SK-N-SH (cell line): ENCODE results near the gene PROCR. TPM values are rescaled to one million over a fixed set of nuclear protein-coding genes. Genes with fewer than 3 reads are reported as not detected.

Source experiments
- CTCF ChIA-PET: fragments of 300-600, 350-600 bp; formaldehyde crosslinking; extraction: SDS; loops from one replicate; lab custom pipeline; 2021; lab: Yijun Ruan, JAX
- POLR2A ChIA-PET: fragments of 350-600 bp; sonication (Branson Sonifier 250); formaldehyde crosslinking; extraction: SDS; loops from one replicate; lab custom pipeline; 2020; ENCODE audit warnings: antibody characterized with exemption, inconsistent platforms; lab: Yijun Ruan, JAX
- DNase-seq: peaks from one replicate; pipeline ENCODE4 v3.0.0; 2012
- H2AFZ ChIP-seq: fragments of 200-600 bp; sonication (generic); 2 replicates; pipeline ENCODE4 v1.8.1; 2016; ENCODE audit warnings: antibody characterized with exemption, mild to moderate bottlenecking, low read depth
- H3F3A ChIP-seq: fragments of 200-600 bp; sonication (generic); replicated peaks from 2 replicates; pipeline ENCODE3; 2016; ENCODE audit warnings: antibody characterized with exemption, mild to moderate bottlenecking; ENCODE audit not compliant: insufficient read depth
- H3K27ac ChIP-seq, 2 experiments: fragments of 200-500 bp in 1 of 2; fragments of 200-600 bp in 1 of 2; sonication (Bioruptor generic) in 1 of 2; sonication (generic), shearing (Covaris generic) in 1 of 2; 2 replicates each; pipeline versions ENCODE4 v1.5.1 to v1.6.1; 2014 to 2016; ENCODE audit warnings: low read depth in 2 of 2, inconsistent platforms in 1 of 2, low read length in 1 of 2, mild to moderate bottlenecking in 1 of 2, mixed read lengths in 1 of 2
- H3K27me3 ChIP-seq: fragments of 200-600 bp; sonication (generic), shearing (Covaris generic); 2 replicates; pipeline ENCODE4 v1.6.1; 2016; ENCODE audit warnings: mixed run types; ENCODE audit not compliant: insufficient read depth
- H3K36me3 ChIP-seq, 2 experiments: fragments of 200-500 bp in 1 of 2; fragments of 200-600 bp in 1 of 2; sonication (Bioruptor generic) in 1 of 2; sonication (generic) in 1 of 2; replicated peaks in 1 of 2; 2 replicates each; pipeline versions ENCODE3 to v1.5.1; 2014 to 2016; ENCODE audit warnings: low read length in 1 of 2, mild to moderate bottlenecking in 1 of 2; ENCODE audit not compliant: insufficient read depth in 2 of 2, control insufficient read depth in 1 of 2
- H3K4me1 ChIP-seq, 2 experiments: fragments of 200-500 bp in 1 of 2; fragments of 200-600 bp in 1 of 2; sonication (Bioruptor generic) in 1 of 2; sonication (generic), shearing (Covaris generic) in 1 of 2; 2 replicates each; pipeline versions ENCODE4 v1.5.1 to v1.6.1; 2014 to 2016; ENCODE audit warnings: low read depth in 1 of 2, low read length in 1 of 2, mixed run types in 1 of 2; ENCODE audit not compliant: insufficient read depth in 2 of 2, control insufficient read depth in 1 of 2
- H3K4me2 ChIP-seq: fragments of 200-600 bp; sonication (generic), shearing (Covaris generic); 2 replicates; pipeline ENCODE4 v1.6.1; 2017; ENCODE audit warnings: mixed run types
- H3K4me3 ChIP-seq, 2 experiments: fragments of 200-500 bp in 1 of 2; fragments of 200-600 bp in 1 of 2; sonication (Bioruptor generic) in 1 of 2; sonication (generic), shearing (Covaris generic) in 1 of 2; 2 replicates each; pipeline versions ENCODE4 v1.5.1 to v1.8.1; 2014 to 2016; ENCODE audit warnings: low read depth in 2 of 2, inconsistent platforms in 1 of 2, low read length in 1 of 2, mild to moderate bottlenecking in 1 of 2, mixed read lengths in 1 of 2, moderate library complexity in 1 of 2
- H3K79me2 ChIP-seq: fragments of 200-600 bp; sonication (generic); 2 replicates; pipeline ENCODE4 v1.8.1; 2017; ENCODE audit warnings: mild to moderate bottlenecking; ENCODE audit not compliant: insufficient read depth
- H3K9ac ChIP-seq: fragments of 200-600 bp; sonication (generic); 2 replicates; pipeline ENCODE4 v1.6.1; 2017; ENCODE audit warnings: mixed run types
- H3K9me2 ChIP-seq: fragments of 200-600 bp; sonication (generic); 2 replicates; pipeline ENCODE4 v1.6.1; 2017; ENCODE audit warnings: mixed run types
- H3K9me3 ChIP-seq: fragments of 200-600 bp; sonication (generic); 2 replicates; pipeline ENCODE4 v1.6.1; 2017; ENCODE audit warnings: mixed run types, mild to moderate bottlenecking, moderate library complexity
- H4K20me1 ChIP-seq: fragments of 200-600 bp; sonication (generic); 2 replicates; pipeline ENCODE4 v1.6.1; 2017; ENCODE audit warnings: mild to moderate bottlenecking, mixed run types; ENCODE audit not compliant: insufficient read depth
- EP300 ChIP-seq, 2 experiments: IDR thresholded peaks; 2 replicates each; pipeline versions ENCODE4 v1.4.0 to v1.6.1; 2012; ENCODE audit warnings: borderline replicate concordance in 1 of 2, low read depth in 1 of 2, low read length in 1 of 2
- FOSL2 ChIP-seq: IDR thresholded peaks from 2 replicates; pipeline ENCODE4 v1.4.0; 2012; ENCODE audit warnings: low read depth, mild to moderate bottlenecking, moderate library complexity, borderline replicate concordance
- FOXJ3 ChIP-seq: sonication (generic); formaldehyde crosslinking; IDR thresholded peaks from 2 replicates; pipeline ENCODE4 v1.5.1; 2020; ENCODE audit warnings: mild to moderate bottlenecking, missing genetic modification reagents
- GABPA ChIP-seq: IDR thresholded peaks from 2 replicates; pipeline ENCODE4 v1.4.0; 2012; ENCODE audit warnings: low read depth, mild to moderate bottlenecking
- JUND ChIP-seq: IDR thresholded peaks from 2 replicates; pipeline ENCODE4 v1.4.0; 2012
- MEF2A ChIP-seq: IDR thresholded peaks from 2 replicates; pipeline ENCODE4 v1.4.0; 2012; ENCODE audit warnings: low read depth, borderline replicate concordance
- NFIC ChIP-seq: IDR thresholded peaks from 2 replicates; pipeline ENCODE4 v1.4.0; 2012; ENCODE audit warnings: borderline replicate concordance
- NRF1 ChIP-seq: IDR thresholded peaks from 2 replicates; pipeline ENCODE4 v1.6.1; 2012; ENCODE audit warnings: low read depth, mild to moderate bottlenecking, low read length
- RAD21 ChIP-seq: IDR thresholded peaks from 2 replicates; pipeline ENCODE4 v1.6.1; 2012; ENCODE audit warnings: mild to moderate bottlenecking, low read length
- RXRA ChIP-seq: IDR thresholded peaks from 2 replicates; pipeline ENCODE4 v1.4.0; 2012; ENCODE audit warnings: low read depth, mild to moderate bottlenecking, borderline replicate concordance
- TAF1 ChIP-seq: IDR thresholded peaks from 2 replicates; pipeline ENCODE4 v1.6.1; 2012; ENCODE audit warnings: low read depth, mild to moderate bottlenecking, low read length, moderate library complexity, borderline replicate concordance
- TCF12 ChIP-seq: IDR thresholded peaks from 2 replicates; pipeline ENCODE4 v1.4.0; 2012
- WGBS: methylation state at CpG from one replicate; pipeline ENCODE4 v1.1.6; 2017; ENCODE audit warnings: low lambda C conversion rate; 5-methylcytosine and 5-hydroxymethylcytosine counted together
- polyA plus RNA-seq, 3 experiments: library from polyadenylated mRNA; depleted of rRNA; stranded (reverse); fragments of >200 nt; gene quantifications; 2 replicates each; pipeline ENCODE4 v1.2.3, GENCODE V29; 2012
- TF ChIP-seq, protein P1 (sequence below): IDR thresholded peaks from 2 replicates; pipeline ENCODE4 v1.4.0; 2012; ENCODE audit warnings: low read depth, borderline replicate concordance
- TF ChIP-seq, protein P2 (sequence below): IDR thresholded peaks from 2 replicates; pipeline ENCODE4 v1.4.0; 2012; ENCODE audit warnings: low read depth
- TF ChIP-seq, protein P3 (sequence below): IDR thresholded peaks from 2 replicates; pipeline ENCODE4 v1.6.1; 2012; ENCODE audit warnings: mild to moderate bottlenecking, low read depth, low read length, moderate library complexity
- TF ChIP-seq, protein P4 (sequence below): IDR thresholded peaks from 2 replicates; pipeline ENCODE4 v1.4.0; 2012; ENCODE audit warnings: low read depth, borderline replicate concordance
- TF ChIP-seq, protein P5 (sequence below): fragments of 150-350 bp; IDR thresholded peaks from 2 replicates; pipeline ENCODE4 v1.6.1; 2016; ENCODE audit warnings: mild to moderate bottlenecking, low read depth, low read length

Gene PROCR
- polyA plus RNA-seq, 1 of the 3 experiments (the other 2 are of a cell fraction): 23.5 TPM

DNA sequence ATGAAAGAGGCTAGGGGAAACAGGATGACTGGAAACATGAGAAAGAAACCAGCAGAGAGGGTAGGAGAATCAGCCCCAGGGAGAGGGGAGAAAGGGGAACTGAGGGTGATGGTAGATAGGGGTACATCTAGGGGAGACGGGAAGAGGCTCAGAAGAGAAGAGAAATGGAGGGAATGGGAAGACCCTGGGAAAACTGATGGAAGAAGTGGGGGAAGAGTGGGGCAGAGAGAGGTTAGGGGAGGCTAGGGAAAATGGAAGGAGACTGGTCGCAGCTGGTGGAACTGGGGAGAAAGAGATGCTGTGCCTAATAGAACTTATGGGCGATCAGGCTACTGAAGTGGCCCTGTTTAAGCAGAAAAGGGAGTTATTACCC, 548 bp downstream of the PROCR start:
- Histone ChIP-seq H3K9ac (peak overlapping the region; percentile 22; the same call in 1 of the 2 replicates), H4K20me1 (no peaks in the 10 kb centered on the region), H3K36me3 (no peaks in the 10 kb centered on the region), H3K4me1 (peaks cover 0 to 12% of the 10 kb centered on the region in 2 experiments; a peak in 1 of 4 replicates), H3K9me2 (no peaks in the 10 kb centered on the region), H3K4me2 (peak overlapping the region; percentile 76), H3K4me3 (peak overlapping the region; percentile 32 to 35; a peak in 3 of 4 replicates), H3K79me2 (no peaks in the 10 kb centered on the region), H2AFZ (peak overlapping the region; percentile 89), H3K27ac (peak overlapping the region in 1 of 2 experiments; percentile 58; a peak in 1 of 4 replicates), H3F3A (peaks cover 5% of the 10 kb centered on the region), H3K27me3 (no peaks in the 10 kb centered on the region), H3K9me3 (no peaks in the 10 kb centered on the region)
- TF ChIP-seq FOSL2: no peak
- TF ChIP-seq RXRA: no peak
- TF ChIP-seq TCF12: no peak
- TF ChIP-seq TAF1: no peak
- TF ChIP-seq, protein P1, sequence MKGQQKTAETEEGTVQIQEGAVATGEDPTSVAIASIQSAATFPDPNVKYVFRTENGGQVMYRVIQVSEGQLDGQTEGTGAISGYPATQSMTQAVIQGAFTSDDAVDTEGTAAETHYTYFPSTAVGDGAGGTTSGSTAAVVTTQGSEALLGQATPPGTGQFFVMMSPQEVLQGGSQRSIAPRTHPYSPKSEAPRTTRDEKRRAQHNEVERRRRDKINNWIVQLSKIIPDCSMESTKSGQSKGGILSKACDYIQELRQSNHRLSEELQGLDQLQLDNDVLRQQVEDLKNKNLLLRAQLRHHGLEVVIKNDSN: no peak
- TF ChIP-seq NRF1: no peak
- TF ChIP-seq, protein P2, sequence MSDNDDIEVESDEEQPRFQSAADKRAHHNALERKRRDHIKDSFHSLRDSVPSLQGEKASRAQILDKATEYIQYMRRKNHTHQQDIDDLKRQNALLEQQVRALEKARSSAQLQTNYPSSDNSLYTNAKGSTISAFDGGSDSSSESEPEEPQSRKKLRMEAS: no peak
- no peak for TF ChIP-seq NFIC
- TF ChIP-seq MEF2A: no peak
- TF ChIP-seq GABPA: no peak
- TF ChIP-seq, protein P3, sequence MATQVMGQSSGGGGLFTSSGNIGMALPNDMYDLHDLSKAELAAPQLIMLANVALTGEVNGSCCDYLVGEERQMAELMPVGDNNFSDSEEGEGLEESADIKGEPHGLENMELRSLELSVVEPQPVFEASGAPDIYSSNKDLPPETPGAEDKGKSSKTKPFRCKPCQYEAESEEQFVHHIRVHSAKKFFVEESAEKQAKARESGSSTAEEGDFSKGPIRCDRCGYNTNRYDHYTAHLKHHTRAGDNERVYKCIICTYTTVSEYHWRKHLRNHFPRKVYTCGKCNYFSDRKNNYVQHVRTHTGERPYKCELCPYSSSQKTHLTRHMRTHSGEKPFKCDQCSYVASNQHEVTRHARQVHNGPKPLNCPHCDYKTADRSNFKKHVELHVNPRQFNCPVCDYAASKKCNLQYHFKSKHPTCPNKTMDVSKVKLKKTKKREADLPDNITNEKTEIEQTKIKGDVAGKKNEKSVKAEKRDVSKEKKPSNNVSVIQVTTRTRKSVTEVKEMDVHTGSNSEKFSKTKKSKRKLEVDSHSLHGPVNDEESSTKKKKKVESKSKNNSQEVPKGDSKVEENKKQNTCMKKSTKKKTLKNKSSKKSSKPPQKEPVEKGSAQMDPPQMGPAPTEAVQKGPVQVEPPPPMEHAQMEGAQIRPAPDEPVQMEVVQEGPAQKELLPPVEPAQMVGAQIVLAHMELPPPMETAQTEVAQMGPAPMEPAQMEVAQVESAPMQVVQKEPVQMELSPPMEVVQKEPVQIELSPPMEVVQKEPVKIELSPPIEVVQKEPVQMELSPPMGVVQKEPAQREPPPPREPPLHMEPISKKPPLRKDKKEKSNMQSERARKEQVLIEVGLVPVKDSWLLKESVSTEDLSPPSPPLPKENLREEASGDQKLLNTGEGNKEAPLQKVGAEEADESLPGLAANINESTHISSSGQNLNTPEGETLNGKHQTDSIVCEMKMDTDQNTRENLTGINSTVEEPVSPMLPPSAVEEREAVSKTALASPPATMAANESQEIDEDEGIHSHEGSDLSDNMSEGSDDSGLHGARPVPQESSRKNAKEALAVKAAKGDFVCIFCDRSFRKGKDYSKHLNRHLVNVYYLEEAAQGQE: no peak
- TF ChIP-seq RAD21: no peak
- TF ChIP-seq EP300 (IDR thresholded peaks at IDR 0.05; ENCODE audit: borderline replicate concordance in 1 of 2, low read depth in 1 of 2, low read length in 1 of 2): no peak
- TF ChIP-seq, protein P4, sequence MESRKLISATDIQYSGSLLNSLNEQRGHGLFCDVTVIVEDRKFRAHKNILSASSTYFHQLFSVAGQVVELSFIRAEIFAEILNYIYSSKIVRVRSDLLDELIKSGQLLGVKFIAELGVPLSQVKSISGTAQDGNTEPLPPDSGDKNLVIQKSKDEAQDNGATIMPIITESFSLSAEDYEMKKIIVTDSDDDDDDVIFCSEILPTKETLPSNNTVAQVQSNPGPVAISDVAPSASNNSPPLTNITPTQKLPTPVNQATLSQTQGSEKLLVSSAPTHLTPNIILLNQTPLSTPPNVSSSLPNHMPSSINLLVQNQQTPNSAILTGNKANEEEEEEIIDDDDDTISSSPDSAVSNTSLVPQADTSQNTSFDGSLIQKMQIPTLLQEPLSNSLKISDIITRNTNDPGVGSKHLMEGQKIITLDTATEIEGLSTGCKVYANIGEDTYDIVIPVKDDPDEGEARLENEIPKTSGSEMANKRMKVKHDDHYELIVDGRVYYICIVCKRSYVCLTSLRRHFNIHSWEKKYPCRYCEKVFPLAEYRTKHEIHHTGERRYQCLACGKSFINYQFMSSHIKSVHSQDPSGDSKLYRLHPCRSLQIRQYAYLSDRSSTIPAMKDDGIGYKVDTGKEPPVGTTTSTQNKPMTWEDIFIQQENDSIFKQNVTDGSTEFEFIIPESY: no peak
- no peak for TF ChIP-seq FOXJ3 (CRISPR knock-in tag)
- TF ChIP-seq JUND: no peak
- TF ChIP-seq, protein P5, sequence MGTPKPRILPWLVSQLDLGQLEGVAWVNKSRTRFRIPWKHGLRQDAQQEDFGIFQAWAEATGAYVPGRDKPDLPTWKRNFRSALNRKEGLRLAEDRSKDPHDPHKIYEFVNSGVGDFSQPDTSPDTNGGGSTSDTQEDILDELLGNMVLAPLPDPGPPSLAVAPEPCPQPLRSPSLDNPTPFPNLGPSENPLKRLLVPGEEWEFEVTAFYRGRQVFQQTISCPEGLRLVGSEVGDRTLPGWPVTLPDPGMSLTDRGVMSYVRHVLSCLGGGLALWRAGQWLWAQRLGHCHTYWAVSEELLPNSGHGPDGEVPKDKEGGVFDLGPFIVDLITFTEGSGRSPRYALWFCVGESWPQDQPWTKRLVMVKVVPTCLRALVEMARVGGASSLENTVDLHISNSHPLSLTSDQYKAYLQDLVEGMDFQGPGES: no peak
- ChIA-PET POLR2A (no interaction called here), CTCF (no interaction called here)
- WGBS: 82% methylated on average over 3 of the region's 3 CpGs
- peak; percentile 15 for DNase-seq
